ENCODE results near the gene EEIG2. TPM values are rescaled to one million over a fixed set of nuclear protein-coding genes. Genes with fewer than 3 reads are reported as not detected.

EEIG2 gene
- total and polyA plus RNA-seq, 2 of the 13 experiments (the other 11 are each of a cell fraction or from before 2014, with no cell fraction given), result 0.90 to 3.2 TPM

DNA sequence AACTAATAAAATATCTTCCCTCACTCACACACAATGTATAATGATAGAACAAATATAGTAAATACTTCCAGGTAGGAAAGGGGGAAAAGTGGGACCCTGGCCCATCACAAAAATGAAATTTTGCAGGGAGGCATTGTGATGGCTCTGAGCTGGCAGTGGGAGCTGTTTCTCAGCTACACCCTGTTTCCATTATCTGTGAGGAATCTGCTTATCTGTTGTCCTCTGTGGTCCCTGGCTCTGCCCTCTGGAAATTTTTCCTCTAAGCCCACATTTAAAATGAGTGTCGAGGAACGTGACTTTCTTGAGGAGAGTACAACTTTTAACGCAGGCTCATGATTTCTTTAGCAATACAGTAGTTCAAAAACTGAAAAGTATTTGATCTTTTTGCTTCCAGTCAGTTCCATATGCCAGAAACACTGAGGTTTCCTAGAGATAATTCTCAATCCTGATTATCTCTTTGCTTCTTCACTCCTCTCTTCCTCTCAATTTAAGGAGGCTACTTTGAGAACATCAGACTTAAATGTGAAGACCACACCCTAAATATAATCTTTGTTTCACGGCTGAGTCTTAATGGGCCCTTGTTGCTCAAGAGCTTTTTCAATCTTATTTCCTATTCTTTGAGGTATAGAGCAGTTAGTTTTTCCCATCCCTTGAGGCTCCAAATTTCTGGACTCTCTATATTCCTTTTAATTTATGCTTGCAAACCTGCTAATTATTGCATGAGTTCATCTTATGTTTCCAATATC is 5.0 kb upstream of the EEIG2 start:
- H3K4me3 ChIP-seq (replicated peaks in 1 of 3; ENCODE audit: insufficient read depth in 1 of 3, low read depth in 2 of 3, low read length in 3 of 3), result no peak overlapping the region
- TF ChIP-seq NFATC3 (CRISPR knock-in tag; IDR thresholded peaks at IDR 0.05) (no peak), SRF (IDR thresholded peaks at IDR 0.05; ENCODE audit: low read depth, low read length) (no peak), TEAD3 (CRISPR knock-in tag; optimal IDR thresholded peaks at IDR 0.05; ENCODE audit: borderline replicate concordance) (no peak)
- TF ChIP-seq, protein P1, sequence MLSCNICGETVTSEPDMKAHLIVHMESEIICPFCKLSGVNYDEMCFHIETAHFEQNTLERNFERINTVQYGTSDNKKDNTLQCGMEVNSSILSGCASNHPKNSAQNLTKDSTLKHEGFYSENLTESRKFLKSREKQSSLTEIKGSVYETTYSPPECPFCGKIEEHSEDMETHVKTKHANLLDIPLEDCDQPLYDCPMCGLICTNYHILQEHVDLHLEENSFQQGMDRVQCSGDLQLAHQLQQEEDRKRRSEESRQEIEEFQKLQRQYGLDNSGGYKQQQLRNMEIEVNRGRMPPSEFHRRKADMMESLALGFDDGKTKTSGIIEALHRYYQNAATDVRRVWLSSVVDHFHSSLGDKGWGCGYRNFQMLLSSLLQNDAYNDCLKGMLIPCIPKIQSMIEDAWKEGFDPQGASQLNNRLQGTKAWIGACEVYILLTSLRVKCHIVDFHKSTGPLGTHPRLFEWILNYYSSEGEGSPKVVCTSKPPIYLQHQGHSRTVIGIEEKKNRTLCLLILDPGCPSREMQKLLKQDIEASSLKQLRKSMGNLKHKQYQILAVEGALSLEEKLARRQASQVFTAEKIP (CRISPR knock-in tag; IDR thresholded peaks at IDR 0.05; ENCODE audit: borderline replicate concordance), result no peak
- H4K20me1 ChIP-seq (ENCODE audit: insufficient read depth, low read length), result no peaks in the 10 kb centered on the region
- H3K9me3 ChIP-seq (ENCODE audit: low read length), result no peaks in the 10 kb centered on the region
- FAIRE-seq, result no peak
- no peaks in the 10 kb centered on the region for H3K36me3 ChIP-seq (replicated peaks in 1 of 2; ENCODE audit: control insufficient read depth in 1 of 2, insufficient read depth in 2 of 2, low read length in 2 of 2)
- peaks cover 0 to 3% of the 10 kb centered on the region in 2 experiments; a peak in 1 of 5 replicates for H3K27me3 ChIP-seq (ENCODE audit: control insufficient read depth in 1 of 2, insufficient read depth in 2 of 2, low read length in 2 of 2)
- no peak overlapping the region for H2AFZ ChIP-seq (ENCODE audit: low read length)
- ChIA-PET POLR2A (no interaction called here), CTCF (ENCODE audit: low intra/inter-chr PET ratio, low total read pairs) (no interaction called here)
- ATAC-seq, result no peak
- peaks cover 7% of the 10 kb centered on the region for H3K4me1 ChIP-seq (ENCODE audit: insufficient read depth, low read length)
- H3K4me2 ChIP-seq (ENCODE audit: low read depth, low read length), result no peak overlapping the region
- intact Hi-C loops (cut with micrococcal nuclease; ENCODE audit: unreplicated experiment), result no loop called here
- H3K9ac ChIP-seq (ENCODE audit: insufficient read depth, low read depth, low read length), result no peak overlapping the region
- 0% methylated on average over 4 of the region's 4 CpGs for WGBS (ENCODE audit: low lambda C conversion rate)
- DNase-seq (ENCODE audit: low spot score), result no peak
- in situ Hi-C loops (cut with HindIII; ENCODE audit: extremely low pct_ligation_motif_present, low pct_unique_long_range_greater_than_20kb), result loop anchor here (25.0 kb wide), 1 partner anchor 768 kb away; no protein-coding TSS in a partner anchor
- no peaks in the 10 kb centered on the region for H3K79me2 ChIP-seq (ENCODE audit: insufficient read depth, low read length)
- no peak overlapping the region for H3K27ac ChIP-seq (ENCODE audit: extremely low read length, insufficient read depth, low read length)
- no TSS peak for BruUV-seq (replicated peaks)

GRCh38 chr1:108556066-108556465 is 3.8 kb upstream of the EEIG2 start:
- Histone ChIP-seq H3K9me3 (ENCODE audit: low read length) (no peaks in the 10 kb centered on the region), H4K20me1 (ENCODE audit: insufficient read depth, low read length) (no peaks in the 10 kb centered on the region), H2AFZ (ENCODE audit: low read length) (no peak overlapping the region), H3K27ac (ENCODE audit: extremely low read length, insufficient read depth, low read length) (no peak overlapping the region), H3K9ac (ENCODE audit: insufficient read depth, low read depth, low read length) (no peak overlapping the region), H3K4me2 (ENCODE audit: low read depth, low read length) (no peak overlapping the region), H3K4me1 (ENCODE audit: insufficient read depth, low read length) (peaks cover 14% of the 10 kb centered on the region), H3K27me3 (ENCODE audit: control insufficient read depth in 1 of 2, insufficient read depth in 2 of 2, low read length in 2 of 2) (peaks cover 0 to 3% of the 10 kb centered on the region in 2 experiments; a peak in 1 of 5 replicates), H3K79me2 (ENCODE audit: insufficient read depth, low read length) (no peaks in the 10 kb centered on the region), H3K4me3 (replicated peaks in 1 of 3; ENCODE audit: insufficient read depth in 1 of 3, low read depth in 2 of 3, low read length in 3 of 3) (no peak overlapping the region), H3K36me3 (replicated peaks in 1 of 2; ENCODE audit: control insufficient read depth in 1 of 2, insufficient read depth in 2 of 2, low read length in 2 of 2) (no peaks in the 10 kb centered on the region)
- ATAC-seq (no peak), DNase-seq (ENCODE audit: low spot score) (no peak), FAIRE-seq (no peak)
- BruUV-seq (replicated peaks), result no TSS peak
- POLR2A ChIA-PET, result no interaction called here
- CTCF ChIA-PET (ENCODE audit: low intra/inter-chr PET ratio, low total read pairs), result no interaction called here
- in situ Hi-C loops (cut with HindIII; ENCODE audit: extremely low pct_ligation_motif_present, low pct_unique_long_range_greater_than_20kb) (loop anchor here (25.0 kb wide), 1 partner anchor 769 kb away; no protein-coding TSS in a partner anchor), intact Hi-C loops (cut with micrococcal nuclease; ENCODE audit: unreplicated experiment) (no loop called here)
- TF ChIP-seq CC2D1A (CRISPR knock-in tag; IDR thresholded peaks at IDR 0.05) (no peak), ZNF766 (CRISPR knock-in tag; IDR thresholded peaks at IDR 0.05; ENCODE audit: borderline replicate concordance) (no peak), ZBTB3 (CRISPR knock-in tag; IDR thresholded peaks at IDR 0.05; ENCODE audit: borderline replicate concordance, low read depth) (no peak), KDM1A (CRISPR knock-in tag; IDR thresholded peaks at IDR 0.05) (no peak), NCOR1 (IDR thresholded peaks at IDR 0.05; ENCODE audit: borderline replicate concordance, low read length) (no peak), IRF2 (CRISPR knock-in tag; IDR thresholded peaks at IDR 0.05) (no peak), ISX (CRISPR knock-in tag; conservative IDR thresholded peaks at IDR 0.05) (no peak)
- TF ChIP-seq, protein P2, sequence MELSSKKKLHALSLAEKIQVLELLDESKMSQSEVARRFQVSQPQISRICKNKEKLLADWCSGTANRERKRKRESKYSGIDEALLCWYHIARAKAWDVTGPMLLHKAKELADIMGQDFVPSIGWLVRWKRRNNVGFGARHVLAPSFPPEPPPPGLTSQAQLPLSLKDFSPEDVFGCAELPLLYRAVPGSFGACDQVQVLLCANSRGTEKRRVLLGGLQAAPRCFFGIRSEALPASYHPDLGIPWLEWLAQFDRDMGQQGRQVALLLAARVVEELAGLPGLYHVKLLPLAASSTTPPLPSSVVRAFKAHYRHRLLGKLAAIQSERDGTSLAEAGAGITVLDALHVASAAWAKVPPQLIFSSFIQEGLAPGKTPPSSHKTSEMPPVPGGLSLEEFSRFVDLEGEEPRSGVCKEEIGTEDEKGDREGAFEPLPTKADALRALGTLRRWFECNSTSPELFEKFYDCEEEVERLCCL (CRISPR knock-in tag; IDR thresholded peaks at IDR 0.05; ENCODE audit: borderline replicate concordance), result no peak
- TF ChIP-seq, protein P3, sequence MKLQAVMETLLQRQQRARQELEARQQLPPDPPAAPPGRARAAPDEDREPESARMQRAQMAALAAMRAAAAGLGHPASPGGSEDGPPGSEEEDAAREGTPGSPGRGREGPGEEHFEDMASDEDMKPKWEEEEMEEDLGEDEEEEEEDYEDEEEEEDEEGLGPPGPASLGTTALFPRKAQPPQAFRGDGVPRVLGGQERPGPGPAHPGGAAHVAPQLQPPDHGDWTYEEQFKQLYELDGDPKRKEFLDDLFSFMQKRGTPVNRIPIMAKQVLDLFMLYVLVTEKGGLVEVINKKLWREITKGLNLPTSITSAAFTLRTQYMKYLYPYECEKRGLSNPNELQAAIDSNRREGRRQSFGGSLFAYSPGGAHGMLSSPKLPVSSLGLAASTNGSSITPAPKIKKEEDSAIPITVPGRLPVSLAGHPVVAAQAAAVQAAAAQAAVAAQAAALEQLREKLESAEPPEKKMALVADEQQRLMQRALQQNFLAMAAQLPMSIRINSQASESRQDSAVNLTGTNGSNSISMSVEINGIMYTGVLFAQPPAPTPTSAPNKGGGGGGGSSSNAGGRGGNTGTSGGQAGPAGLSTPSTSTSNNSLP (IDR thresholded peaks at IDR 0.05; ENCODE audit: low read depth, low read length), result no peak
